Measurements from ENCODE around the gene EME2.
A peak's percentile ranks its signal among the peaks of the same experiment; 100 is the strongest.

EME2 gene

DNA sequence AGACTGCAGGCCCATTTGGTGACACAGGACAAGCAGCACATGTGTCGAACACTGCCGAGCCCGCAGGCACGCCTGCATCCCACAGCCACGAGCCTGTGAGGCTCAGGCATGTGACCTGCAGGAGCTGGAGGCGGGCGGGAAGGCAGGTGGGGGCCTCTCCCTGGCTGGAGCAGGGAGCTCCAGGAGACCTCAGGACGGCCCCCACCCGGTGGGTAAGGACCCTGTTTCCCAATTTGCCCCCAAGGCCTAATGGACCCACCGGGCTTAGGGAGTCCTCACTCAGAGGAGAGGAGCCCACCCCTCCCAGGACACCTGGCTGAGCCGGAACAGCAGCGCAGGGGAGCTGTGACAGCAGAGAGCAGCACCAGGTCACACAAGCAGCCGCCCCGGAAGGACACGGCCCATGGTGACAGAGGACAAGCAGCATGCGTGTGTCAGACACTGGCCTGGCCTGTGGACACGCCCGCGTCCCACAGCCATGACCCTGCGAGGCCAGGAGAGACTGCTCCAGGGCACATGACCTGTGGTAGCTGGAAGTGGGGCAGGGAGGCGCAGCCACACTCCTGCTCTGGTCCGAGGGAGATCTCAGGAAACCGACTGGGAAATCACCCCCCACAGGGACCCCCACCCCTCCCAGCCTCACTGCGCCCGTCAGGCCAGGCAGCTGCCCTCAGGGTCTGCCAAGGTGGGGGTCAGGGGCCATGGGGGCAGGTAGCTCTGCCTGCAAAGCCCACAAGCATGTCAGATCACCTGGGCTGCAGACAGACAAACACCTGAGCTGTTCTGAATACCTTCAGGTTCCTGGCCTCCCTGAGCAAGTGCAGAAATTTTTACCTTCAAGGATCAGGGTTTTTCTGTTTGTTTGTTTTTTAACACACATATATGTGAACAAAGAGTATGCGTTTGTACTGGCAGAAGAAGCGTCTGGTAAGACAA is 7.4 kb downstream of the EME2 start:
- DNase-seq = no peak

DNA sequence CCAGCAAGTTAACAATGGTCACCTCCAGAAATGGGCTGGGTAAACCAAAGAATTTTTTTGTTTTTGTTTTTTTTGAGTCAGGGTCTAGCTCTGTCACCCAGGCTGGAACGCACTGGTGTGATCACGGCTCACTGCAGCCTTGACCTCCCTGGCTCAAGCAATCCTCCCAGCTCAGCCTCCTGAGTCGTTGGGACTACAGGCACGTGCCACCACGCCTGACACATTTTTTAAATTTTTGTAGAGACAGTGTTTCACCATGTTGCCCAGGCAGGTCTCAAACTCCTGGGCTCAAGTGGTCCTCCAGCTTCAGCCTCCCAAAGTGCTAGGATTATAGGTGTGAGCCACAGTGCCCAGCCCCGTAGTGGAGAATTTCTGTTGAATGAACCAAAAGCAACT is 8.1 kb downstream of the EME2 start:
- no peak for DNase-seq

DNA sequence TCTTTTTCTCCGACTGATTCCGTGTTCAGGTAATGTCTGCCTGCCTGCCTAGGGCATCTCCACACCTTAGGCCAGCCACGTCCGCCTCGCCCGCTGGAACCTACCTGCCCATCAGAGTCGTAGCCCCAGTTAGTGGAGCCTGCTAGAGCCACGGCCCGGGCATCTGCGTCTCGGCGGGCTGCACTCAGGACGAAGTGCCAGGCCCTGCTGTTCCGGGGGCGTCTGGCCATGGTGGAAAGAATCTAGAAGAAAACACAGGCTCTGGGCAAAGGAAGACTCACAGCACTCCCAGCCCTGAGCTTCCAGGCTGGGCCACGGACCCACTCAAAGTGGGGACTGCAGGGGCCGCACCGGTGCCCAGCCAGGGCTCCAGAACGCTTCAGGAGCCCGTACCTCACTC is 8.6 kb downstream of the EME2 start:
- DNase-seq = no peak

DNA sequence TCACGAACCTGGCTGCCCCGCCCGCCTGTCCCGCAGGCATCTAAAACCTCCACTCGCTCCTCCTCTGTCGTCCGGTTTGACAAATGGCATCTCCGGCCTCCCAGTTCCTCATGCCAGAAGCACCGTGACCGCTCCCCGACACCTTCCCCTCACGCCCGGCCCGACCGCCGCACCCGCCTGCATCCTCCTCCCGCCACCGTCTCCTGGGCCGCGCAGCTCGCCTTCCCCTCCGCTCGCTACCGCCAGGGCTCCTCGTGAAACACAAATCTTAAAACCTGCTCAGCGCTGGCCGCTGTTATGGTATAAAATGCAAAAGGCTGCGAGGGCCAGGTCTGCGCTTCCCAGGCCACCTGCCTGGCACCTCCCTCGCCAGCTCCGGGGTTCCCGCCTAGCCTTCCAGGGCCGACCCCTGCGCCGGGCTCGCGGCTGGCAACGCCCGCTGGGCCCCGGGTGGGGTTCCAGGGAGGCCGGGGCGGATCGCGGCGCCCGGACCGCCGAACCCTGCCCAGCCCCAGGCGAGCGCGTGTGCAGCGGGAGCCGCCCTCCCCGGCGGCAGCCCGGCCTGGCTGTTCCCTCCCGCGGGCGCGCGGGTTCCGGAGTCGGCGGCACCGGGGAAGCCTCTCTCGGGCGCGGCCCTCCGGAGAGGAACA is 9.3 kb downstream of the EME2 start:
- peak; percentile 28 for DNase-seq

DNA sequence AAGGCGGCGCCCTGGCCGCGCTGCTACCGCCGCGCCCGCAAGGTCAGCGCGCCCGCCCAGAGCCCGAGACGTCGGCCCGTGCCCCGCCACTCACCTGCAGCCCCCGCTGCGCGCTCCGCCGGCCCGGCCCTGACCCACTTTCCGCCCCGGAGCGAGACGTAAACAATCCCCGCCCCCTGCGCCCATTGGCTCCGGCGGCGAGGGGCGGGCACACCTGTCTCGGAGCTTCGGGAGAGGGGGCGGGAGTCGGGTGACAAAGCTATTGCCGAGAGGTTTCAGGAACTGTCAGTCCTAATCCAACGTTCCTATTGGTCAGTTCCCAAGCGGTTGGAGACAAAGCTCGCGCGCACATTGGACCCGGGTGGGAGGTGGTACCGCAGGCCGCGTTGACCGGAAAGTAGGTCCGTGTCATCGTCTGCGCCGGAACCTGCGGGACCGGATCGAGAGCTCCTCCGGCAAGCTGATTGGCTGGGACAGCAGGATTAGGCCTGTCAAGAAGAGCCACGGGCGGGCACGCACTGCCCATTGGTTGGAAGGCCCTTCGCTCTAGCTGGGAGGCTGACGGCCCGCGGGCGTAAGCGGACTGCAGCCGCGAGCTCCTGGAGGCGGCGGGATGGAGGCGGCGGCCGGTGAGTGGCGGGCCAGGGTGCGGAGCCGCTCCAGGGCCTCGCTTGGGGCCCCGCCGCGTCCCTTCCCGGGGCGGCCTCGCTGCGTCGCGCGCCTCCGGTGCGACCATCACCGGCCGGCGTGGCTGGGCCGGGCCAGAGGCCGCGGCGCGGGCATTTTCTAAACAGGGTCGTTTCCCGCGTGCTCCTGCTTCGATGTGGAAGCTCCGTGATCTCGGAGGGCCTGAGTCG is 10.0 kb downstream of the EME2 start, which contains the start of the genes NUBP2 and SPSB3:
TSS of gene NUBP2 (plus strand) at position 553 of the 857 bp plus-strand sequence. CDS start at position 614, 61 bp downstream.
TSS of gene SPSB3 (minus strand) at position 164 of the 857 bp plus-strand sequence. CDS start 1,088 bp downstream, outside the sequence.
- DNase-seq = peak; percentile 100

DNA sequence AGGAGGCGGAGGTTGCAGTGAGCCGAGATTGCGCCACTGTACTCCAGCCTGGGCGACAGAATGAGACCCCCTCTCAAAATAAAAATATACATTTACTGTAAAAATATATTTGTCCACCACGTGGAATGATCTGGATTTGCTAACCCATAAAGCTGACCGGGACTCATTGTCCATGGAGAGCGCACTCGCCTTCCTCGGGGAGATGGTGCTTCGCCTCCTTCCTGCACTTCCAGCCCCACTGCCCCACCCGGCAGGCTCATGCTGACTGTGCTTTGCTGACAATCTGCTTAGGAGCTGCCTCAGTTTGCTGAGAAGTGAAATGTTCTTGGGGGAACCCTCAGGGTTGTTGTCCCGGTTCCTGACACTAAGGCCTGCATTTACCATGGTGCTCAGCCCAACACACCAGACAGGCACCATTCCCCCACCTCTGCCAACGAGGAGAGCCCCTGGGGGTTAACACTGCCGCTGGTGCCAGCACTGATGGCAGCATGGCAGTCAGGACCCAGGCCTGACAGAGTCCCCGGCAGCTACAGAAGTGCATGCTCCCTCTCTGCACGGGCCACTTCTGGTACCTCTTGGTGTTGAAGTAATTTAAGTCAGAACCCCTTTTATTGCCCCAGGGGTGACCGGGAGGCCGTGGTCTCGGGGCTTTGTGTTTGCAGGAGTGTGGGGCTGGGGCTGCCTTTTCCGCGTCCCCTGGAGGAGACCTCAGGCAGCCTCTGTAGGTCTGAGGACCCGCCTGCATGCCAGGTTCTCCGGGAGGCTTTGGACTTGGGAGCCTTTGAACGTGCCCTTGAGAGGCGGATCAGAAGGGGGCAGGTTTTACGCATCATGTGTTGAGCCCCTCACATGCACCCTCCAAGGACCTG is 12.6 kb downstream of the EME2 start:
- no peak for DNase-seq

DNA sequence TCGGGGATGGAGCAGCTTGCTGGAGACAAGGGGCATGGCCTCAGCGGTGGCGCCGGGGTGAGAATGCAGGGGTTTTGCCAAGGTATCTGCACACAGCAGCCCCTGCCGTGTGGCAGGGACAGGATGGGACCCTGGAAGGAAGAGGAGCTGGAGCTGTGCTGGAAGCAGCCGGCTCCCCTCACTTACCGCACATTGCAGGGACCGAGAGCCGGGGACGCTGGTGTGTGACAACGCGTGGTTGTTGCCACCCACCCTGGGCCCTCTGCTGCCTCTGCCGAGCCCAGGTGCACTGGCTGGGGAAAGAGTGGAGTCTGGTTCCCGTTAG is 13.2 kb downstream of the EME2 start:
- no peak for DNase-seq

DNA sequence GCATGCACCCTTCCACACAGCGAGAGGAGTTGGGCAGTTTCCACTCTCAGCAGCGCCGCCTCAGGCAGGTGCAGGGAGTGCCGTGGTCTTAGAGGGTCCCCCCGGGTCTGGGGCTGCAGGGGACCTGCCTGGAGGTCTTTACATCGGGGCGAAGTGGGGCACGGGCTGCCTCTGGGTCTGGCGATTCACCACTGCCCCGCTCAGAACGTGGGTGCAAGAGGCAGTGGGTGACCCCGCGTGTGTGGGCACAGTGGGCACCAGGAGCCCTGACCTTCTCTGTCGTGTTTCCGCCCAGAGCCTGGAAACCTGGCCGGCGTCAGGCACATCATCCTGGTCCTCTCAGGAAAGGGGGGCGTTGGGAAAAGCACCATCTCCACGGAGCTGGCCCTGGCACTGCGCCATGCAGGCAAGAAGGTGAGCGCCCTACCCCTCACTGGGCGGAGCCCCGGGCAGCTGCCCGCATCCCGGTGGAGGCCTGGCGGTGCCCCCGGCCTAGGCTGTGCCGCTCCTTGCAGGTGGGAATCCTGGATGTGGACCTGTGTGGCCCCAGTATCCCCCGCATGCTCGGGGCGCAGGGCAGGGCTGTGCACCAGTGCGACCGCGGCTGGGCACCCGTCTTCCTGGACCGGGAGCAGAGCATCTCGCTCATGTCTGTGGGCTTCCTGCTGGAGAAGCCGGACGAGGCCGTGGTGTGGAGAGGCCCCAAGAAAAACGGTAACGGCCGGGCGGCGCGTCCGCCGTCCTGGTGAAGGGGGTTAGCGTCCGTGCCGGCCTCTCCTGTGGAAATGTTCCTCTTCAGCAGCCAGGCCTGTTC is 13.8 kb downstream of the EME2 start:
- DNase-seq = no peak

DNA sequence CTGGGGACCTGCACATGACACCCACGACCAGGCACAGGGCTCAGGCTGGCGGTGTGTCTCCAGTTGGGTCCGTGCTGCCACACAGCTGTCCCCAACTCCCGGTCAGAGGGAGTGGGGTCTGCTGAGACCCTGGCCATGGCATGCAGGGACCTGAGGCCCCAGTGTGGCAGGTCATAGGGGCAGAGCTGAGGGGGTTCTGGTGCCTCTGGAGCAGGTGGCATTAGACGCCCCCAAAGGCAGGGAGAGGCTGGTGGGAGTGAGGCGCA is 14.4 kb downstream of the EME2 start:
- no peak for DNase-seq

DNA sequence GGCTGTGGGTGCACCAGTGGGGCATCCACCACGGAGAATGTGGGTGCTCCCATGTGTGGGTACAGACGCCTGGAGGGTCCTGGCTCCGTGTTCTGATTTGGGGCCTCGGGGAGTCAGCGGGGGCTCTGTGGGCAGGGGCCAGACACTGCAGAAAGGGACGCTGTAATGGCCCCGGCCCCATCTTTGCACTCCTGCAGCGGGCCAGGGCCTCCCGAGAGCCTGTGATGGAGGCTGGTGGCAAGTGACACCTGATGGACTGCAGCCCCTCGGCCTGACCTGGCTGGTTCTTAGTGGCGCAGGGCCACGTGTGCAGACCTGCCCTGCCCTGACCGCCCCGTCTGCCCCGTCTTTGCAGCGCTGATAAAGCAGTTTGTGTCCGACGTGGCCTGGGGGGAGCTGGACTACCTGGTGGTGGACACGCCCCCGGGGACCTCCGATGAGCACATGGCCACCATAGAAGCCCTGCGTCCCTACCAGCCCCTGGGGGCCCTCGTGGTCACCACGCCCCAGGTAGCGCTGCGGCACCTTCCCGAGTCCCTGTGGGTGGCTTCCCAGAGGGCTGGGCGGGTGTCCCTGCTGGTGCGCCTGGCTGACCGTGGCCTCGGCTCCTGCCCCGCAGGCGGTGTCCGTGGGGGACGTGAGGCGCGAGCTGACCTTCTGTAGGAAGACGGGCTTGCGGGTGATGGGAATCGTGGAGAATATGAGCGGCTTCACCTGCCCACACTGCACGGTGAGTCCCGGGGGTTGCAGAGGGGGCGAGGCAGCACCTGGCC is 14.9 kb downstream of the EME2 start:
- DNase-seq = no peak

DNA sequence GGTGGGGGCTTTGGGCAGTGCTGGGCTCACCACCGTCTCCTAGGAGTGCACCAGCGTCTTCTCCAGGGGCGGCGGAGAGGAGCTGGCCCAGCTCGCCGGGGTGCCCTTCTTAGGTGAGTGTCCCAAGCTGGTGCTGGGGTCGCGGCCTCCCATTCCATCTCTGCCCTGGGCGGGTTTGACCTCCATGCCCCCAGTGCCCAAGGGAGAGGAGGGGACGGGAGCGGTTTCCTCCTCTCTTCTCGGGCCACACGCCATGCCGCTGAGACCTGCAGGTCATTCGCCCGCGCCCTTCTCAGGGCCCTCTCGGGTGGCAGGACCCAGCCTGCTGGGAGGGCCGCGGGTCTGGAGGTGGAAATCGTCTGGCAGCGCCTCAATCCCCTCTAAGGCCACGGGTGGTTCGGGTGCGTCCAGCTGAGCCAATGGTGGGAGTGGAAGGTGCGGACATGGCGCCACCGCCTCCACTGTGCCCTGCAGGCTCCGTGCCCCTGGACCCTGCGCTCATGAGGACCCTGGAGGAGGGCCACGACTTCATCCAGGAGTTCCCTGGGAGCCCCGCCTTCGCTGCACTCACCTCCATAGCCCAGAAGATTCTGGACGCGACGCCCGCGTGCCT is 15.6 kb downstream of the EME2 start:
- no peak for DNase-seq

DNA sequence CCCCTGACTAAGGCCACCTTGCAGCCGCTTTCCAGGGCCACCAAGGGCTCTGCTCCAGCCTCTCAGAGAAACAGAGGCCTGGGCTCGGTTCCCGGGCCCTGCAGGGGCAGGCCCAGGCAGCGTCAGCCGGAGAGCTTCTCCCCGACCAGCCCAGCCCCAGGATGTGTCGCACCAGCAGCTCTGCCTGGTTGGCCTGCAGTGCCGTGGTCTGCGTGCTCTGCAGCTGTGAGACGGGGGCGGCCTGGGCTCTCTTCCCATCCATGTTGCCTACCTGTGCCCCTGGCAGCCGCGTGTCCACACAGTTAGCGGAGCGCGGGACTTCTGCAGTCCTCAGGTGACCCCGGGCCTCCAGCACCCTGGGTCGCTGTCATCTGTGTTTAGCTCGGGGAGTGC is 16.1 kb downstream of the EME2 start:
- no peak for DNase-seq

DNA sequence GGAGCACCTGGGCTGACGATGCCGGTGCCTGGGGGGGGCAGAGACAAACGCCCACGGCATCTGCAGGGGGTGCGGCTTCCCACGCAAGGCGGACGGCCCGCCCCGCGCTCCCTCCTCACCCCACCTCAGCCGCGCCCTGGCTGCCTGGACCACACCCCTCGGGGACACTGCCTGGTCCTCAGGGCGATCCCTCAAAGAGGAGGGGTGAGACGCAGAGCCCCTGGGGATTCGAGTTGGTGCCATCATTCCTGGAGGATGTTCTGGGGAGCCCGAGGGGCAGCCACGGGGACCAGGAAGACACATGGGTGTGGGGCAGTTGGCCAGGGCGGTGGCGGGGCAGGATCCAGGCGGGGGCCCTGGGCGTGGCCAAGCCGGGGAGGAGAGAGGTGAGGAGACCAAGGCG is 17.0 kb downstream of the EME2 start:
- no peak for DNase-seq

DNA sequence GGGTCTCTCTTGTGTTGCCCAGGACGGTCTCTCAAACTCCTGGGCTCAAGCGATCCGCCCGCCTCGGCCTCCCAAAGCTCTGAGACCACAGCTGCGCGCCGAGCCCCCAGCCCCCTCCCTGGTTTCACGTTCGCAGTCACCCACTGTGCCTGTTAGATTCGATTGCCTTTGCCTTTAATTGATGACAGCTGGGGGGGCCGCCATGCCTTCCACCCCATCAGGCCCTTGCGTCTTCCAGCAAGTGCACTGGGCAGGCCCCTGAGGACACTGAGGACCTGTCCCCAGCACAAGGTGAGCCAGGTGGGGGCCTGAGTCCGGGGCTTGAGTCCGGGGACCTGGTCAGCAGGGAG is 17.6 kb downstream of the EME2 start:
- no peak for DNase-seq

DNA sequence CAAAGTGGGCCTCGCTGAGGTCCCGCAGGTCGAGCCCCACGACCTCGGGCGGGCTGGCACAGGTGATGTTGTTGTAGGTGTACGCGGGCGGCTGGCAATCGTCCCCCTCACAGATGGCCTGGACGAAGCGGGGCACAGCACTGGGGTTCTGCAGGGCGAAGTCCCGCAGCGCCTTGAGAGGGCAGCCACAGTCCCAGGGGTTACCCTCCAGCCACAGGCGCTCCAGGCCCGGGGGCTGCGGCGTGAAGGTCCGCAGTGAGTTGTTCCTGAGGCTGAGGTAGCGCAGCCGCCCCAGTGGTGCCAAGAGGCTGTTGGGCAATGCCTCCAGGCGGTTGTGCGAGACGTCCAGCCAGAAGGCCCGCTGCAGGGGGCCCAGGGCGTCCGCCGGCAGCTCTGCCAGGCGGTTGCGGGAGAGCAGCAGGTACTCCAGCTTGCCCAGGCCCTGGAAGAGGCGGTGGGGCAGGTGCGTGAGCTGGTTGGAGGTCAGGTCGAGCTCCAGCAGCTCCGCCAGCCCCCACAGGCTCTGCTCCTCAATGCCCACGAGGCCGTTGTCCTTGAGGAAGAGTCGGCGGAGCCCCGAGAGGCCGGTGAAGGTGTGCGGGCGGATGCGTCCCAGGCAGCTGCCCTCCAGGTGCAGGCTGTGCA is 18.1 kb downstream of the EME2 start:
- DNase-seq = no peak

DNA sequence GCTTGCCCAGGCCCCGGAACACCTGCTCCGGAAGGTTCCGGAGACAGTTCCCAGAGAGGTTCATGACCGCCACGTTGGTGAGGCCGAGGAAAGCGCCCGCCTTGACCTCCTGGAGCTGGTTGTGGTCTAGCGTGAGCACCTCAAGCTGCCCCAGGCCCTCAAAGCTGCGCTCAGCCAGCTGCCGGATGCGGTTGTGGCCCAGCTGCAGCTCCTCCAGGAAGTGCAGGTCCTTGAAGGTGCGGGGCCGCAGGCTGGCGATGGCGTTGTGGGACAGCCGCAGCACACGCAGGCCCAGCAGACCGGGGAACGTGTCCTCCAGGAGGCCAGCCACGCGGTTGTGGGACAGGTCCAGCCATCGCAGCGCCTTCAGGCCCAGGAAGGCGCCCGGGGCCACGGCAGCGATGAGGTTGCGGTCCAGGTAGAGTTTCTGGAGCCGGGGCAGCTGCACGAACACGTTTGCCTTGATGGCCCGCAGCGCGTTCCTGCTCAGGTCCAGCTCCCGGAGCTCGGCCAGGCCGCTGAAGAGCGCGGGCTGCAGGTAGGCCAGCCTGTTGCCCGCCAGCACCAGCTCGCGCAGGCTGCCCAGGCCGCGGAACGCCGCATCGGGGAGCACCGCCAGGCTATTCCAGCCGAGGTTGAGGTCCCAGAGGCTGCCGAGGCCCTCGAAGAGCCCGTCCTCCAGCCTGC is 18.8 kb downstream of the EME2 start:
- no peak for DNase-seq

DNA sequence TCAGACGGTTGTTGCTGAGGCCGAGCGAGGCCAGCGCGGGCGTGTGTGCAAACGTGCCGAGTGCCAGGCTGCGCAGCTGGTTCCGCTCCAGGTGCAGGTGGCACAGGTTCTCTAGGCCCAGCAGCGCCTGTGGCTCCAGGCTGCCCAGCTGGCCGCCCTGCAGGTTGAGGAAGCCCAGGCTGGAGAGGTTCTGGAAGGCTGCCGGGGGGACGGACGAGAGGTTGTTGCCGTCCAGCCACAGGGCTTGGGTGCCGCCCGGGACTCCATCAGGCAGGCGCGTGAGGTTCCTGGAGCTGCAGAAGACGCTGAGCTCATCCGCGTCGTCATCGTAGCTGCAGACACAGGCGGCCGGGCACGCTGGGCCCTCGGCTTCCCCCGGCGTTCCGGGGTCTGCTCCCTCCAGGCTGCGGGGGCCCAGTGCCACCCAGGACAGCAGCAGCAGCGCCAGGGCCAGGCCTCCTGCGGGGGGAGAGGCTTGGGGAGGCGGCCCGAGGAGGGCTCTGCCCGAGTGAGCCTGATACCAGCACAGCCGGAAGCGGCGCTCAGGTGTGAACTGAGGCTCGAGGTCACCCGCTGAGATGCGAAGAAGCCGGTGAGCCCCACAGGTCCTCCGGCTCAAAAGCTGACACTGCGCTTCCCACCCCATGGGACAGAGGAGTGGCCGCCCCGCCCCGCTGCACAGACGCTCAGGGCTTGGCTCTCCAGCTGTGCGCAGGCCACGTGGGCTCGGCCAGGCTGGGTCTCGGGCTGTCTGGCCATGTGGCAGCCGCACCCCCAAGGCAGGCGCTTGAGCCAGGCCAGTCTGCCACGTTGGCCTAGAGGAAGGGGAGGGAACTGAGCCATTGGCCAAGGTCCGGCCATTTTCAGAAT is 19.6 kb downstream of the EME2 start:
- DNase-seq = no peak

DNA sequence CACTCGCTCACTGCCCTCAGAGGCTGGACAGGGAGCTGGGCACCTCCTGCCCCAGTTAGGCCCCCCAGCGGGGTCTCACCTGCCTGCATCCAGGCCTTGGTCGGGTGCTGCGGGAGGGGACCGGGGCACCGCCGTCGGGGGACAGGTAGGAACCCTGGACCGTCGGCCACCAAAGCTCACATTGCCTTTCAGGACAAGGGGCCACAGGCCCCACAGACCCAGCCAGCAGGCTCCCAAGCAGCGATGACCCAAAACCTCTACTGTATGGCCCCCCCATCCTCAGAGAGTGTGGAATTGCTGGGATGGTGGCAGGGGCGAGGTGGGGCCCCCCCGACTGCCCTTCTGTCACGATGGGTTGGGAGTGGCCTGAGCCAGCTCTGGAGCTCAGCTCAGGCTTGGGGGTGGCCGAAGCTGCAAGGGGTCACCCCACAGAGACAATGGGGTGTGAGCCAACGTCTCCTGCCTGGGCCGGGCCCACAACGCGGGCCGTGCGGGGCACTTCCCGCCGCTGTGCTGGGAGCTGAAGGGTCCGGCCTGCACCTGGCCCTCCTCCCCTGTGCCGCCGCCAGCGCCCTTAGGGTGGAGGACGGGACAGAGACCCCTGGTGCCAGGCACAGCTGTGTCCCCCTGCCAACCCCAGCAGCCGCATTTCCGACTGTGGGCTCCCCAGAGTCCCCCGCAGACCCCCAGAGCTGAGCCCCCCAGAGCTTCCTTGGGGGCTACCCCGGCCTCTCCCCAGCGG is 20.4 kb downstream of the EME2 start:
- no peak for DNase-seq
